Stimulated activated CD4-positive, alpha-beta T cell treated with anti-CD3 and anti-CD28 coated beads, Interleukin-12 subunit alpha, Interleukin-12 subunit beta, amount 100 ng/mL, for 4 hours (primary cell): ENCODE data around the gene CRP.
"Not testable (repeated sequence)": the region's sequence is repeated elsewhere in the genome, so short reads cannot be mapped to it uniquely, and the experiment has no call there.

Source experiments
- DNase-seq: peaks from one replicate; pipeline ENCODE4 v3.0.0-alpha.2; 2020

CRP gene

GRCh38 chr1:159699246-159699645 lies 15.1 kb downstream of the CRP start:
- DNase-seq = no peak

GRCh38 chr1:159687511-159687910 lies 26.9 kb downstream of the CRP start:
- no peak for DNase-seq

DNA sequence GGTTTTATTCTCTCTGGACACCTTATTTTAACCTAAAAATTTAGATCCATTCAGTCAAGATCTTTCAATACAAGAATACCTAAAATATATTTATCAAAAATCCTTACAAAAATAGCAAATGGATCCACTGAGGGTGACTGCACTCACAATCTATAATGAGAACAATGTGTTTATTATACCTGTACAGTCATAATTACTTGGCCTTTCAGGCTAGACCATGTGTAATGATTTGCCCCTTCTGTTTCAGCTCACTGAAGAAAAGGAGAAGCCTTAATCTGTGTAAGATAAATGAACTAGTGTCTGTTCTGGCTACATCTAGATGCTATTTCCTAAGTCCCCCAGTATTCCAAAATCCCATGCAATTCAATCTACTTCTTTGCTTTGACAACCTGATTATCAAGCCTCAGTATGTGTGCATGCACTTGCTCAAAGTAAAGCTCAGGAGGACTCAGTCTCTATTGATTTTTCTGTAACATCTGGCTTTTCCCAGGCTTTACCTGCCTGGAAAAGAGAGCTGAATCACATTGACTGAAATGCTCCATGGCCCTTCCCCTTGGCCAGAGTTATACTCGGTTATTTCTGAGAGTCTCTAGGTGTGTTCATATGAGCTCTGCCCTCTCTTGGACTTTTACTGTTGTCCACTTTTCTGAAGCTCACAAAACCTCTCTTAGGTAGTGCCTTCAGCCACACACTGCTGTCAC lies 27.6 kb downstream of the CRP start:
- DNase-seq = no peak

DNA sequence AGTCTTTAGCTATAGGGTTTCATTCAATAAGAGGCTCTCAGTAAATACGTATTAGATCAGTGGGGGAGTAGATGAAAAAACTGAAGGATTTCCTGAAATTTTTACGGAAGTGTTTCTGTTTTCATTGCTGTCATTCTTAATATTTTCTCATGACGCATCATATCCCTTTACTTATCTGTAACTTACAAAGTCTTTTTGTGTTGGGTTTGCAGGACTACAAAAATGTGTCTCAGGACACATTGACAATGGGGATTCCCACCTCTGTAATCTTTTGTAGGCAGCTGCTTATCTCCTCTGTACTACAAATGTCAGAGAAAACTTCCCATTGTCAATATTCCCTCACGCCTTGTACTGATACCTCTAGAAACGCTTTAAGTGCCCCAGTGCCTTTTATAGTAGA lies 35.5 kb downstream of the CRP start:
- DNase-seq = no peak

GRCh38 chr1:159675046-159675445 lies 39.3 kb downstream of the CRP start:
- no peak for DNase-seq

DNA sequence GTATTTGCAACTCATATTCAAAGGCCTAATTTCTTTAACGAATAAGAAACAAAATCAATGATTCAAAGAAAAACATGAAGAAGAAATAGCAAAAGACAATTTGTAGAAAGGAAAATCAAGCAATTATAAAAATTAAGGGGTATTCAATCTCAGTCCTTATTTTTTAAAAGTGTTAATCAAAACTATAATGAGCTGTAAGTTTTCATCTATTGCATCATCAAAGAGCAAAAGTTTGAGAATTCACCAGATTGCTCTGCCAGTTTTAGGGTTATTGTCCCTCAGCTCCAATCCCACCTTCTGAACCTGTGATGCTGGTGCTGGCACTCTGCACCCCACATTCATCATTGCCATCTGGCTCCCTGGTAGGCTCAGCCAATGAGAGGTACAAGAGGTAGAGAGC lies 42.0 kb downstream of the CRP start:
- DNase-seq = not testable (repeated sequence)

- DNase-seq = no peak
Observed at GRCh38 chr1:159669338-159669737, 45.1 kb downstream of the CRP start.

DNA sequence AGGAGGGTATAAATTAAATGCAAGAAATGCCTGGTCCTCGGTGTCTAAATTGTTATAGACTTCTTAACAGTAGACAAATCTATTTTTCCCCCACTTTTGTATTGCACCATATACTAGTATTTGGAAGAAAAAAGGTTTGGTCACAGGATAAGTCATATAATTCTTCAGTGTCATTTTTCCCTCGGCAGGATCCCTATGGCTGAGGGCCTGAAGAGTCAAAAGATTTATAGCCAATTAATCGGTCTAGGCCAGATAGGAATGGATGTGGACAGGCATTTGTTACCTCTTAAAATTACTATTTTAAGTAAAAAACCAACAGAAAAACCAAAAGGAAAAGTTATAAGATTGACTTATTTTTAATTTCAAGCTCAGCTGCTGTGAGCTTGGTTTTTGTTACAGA lies 45.6 kb downstream of the CRP start:
- no peak for DNase-seq

- DNase-seq = no peak
Observed at GRCh38 chr1:159664247-159664646, 50.1 kb downstream of the CRP start.

GRCh38 chr1:159663552-159663951 lies 50.8 kb downstream of the CRP start:
- no peak for DNase-seq
